ENCODE results near the gene ZNF532. TPM values are rescaled to one million over a fixed set of nuclear protein-coding genes. Genes with fewer than 3 reads are reported as not detected.

ZNF532 gene
- total and polyA plus RNA-seq, 2 of the 13 experiments (the other 11 are each of a cell fraction or from before 2014, with no cell fraction given): not detected

GRCh38 chr18:58922995-58923394, 58.3 kb downstream of the ZNF532 start (continued):
- TF ChIP-seq FOXM1 (CRISPR knock-in tag; IDR thresholded peaks at IDR 0.05) (no peak), ZNF781 (CRISPR knock-in tag; IDR thresholded peaks at IDR 0.05; ENCODE audit: borderline replicate concordance, not compliant biosample characterization) (no peak)
- TF ChIP-seq, protein P1, sequence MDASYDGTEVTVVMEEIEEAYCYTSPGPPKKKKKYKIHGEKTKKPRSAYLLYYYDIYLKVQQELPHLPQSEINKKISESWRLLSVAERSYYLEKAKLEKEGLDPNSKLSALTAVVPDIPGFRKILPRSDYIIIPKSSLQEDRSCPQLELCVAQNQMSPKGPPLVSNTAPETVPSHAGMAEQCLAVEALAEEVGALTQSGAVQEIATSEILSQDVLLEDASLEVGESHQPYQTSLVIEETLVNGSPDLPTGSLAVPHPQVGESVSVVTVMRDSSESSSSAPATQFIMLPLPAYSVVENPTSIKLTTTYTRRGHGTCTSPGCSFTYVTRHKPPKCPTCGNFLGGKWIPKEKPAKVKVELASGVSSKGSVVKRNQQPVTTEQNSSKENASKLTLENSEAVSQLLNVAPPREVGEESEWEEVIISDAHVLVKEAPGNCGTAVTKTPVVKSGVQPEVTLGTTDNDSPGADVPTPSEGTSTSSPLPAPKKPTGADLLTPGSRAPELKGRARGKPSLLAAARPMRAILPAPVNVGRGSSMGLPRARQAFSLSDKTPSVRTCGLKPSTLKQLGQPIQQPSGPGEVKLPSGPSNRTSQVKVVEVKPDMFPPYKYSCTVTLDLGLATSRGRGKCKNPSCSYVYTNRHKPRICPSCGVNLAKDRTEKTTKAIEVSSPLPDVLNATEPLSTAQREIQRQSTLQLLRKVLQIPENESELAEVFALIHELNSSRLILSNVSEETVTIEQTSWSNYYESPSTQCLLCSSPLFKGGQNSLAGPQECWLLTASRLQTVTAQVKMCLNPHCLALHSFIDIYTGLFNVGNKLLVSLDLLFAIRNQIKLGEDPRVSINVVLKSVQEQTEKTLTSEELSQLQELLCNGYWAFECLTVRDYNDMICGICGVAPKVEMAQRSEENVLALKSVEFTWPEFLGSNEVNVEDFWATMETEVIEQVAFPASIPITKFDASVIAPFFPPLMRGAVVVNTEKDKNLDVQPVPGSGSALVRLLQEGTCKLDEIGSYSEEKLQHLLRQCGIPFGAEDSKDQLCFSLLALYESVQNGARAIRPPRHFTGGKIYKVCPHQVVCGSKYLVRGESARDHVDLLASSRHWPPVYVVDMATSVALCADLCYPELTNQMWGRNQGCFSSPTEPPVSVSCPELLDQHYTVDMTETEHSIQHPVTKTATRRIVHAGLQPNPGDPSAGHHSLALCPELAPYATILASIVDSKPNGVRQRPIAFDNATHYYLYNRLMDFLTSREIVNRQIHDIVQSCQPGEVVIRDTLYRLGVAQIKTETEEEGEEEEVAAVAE (CRISPR knock-in tag; IDR thresholded peaks at IDR 0.05; ENCODE audit: borderline replicate concordance): no peak

- 6% methylated on average over 3 of the region's 3 CpGs for WGBS (ENCODE audit: low lambda C conversion rate)
- Histone ChIP-seq H3K36me3 (replicated peaks in 1 of 2; ENCODE audit: control insufficient read depth in 1 of 2, insufficient read depth in 2 of 2, low read length in 2 of 2) (no peaks in the 10 kb centered on the region), H3K4me3 (replicated peaks in 1 of 3; ENCODE audit: insufficient read depth in 1 of 3, low read depth in 2 of 3, low read length in 3 of 3) (no peak overlapping the region), H3K4me1 (ENCODE audit: insufficient read depth, low read length) (no peaks in the 10 kb centered on the region), H3K9me3 (ENCODE audit: low read length) (no peaks in the 10 kb centered on the region), H4K20me1 (ENCODE audit: insufficient read depth, low read length) (no peaks in the 10 kb centered on the region), H2AFZ (ENCODE audit: low read length) (no peak overlapping the region), H3K27ac (ENCODE audit: extremely low read length, insufficient read depth, low read length) (no peak overlapping the region), H3K9ac (ENCODE audit: insufficient read depth, low read depth, low read length) (no peak overlapping the region), H3K79me2 (ENCODE audit: insufficient read depth, low read length) (no peaks in the 10 kb centered on the region), H3K27me3 (ENCODE audit: control insufficient read depth in 1 of 2, insufficient read depth in 2 of 2, low read length in 2 of 2) (peaks cover 2 to 54% of the 10 kb centered on the region in 2 experiments; a peak in 2 of 5 replicates), H3K4me2 (ENCODE audit: low read depth, low read length) (no peak overlapping the region)
- intact Hi-C loops (cut with micrococcal nuclease; ENCODE audit: unreplicated experiment): no loop called here
- in situ Hi-C loops (cut with HindIII; ENCODE audit: extremely low pct_ligation_motif_present, low pct_unique_long_range_greater_than_20kb): no loop called here
- DNase-seq (ENCODE audit: low spot score): no peak
- FAIRE-seq: no peak
- ChIA-PET CTCF (ENCODE audit: low intra/inter-chr PET ratio, low total read pairs) (no interaction called here), POLR2A (no interaction called here)
- TF ChIP-seq, protein P2, sequence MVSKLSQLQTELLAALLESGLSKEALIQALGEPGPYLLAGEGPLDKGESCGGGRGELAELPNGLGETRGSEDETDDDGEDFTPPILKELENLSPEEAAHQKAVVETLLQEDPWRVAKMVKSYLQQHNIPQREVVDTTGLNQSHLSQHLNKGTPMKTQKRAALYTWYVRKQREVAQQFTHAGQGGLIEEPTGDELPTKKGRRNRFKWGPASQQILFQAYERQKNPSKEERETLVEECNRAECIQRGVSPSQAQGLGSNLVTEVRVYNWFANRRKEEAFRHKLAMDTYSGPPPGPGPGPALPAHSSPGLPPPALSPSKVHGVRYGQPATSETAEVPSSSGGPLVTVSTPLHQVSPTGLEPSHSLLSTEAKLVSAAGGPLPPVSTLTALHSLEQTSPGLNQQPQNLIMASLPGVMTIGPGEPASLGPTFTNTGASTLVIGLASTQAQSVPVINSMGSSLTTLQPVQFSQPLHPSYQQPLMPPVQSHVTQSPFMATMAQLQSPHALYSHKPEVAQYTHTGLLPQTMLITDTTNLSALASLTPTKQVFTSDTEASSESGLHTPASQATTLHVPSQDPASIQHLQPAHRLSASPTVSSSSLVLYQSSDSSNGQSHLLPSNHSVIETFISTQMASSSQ (IDR thresholded peaks at IDR 0.05; ENCODE audit: low read depth): no peak
- TF ChIP-seq, protein P2 (CRISPR knock-in tag; IDR thresholded peaks at IDR 0.05; ENCODE audit: borderline replicate concordance): no peak
- TF ChIP-seq CC2D1A (CRISPR knock-in tag; IDR thresholded peaks at IDR 0.05) (no peak), ZNF572 (CRISPR knock-in tag; IDR thresholded peaks at IDR 0.05) (no peak), ATF5 (CRISPR knock-in tag; IDR thresholded peaks at IDR 0.05; ENCODE audit: low read depth) (no peak)
- BruUV-seq (replicated peaks): no TSS peak
- no peak for ATAC-seq
Observed at GRCh38 chr18:58924473-58924872, 59.8 kb downstream of the ZNF532 start.
